Purkinje cell (primary cell): ENCODE data around the gene SLC30A3. TPM values are rescaled to one million over a fixed set of nuclear protein-coding genes. Genes with fewer than 3 reads are reported as not detected.

ENCODE experiments used
- polyA plus RNA-seq: library from polyadenylated mRNA; unstranded; fragments of >200 nt; fragmentation: Nextera tagmentation; gene quantifications from 2 replicates; pipeline ENCODE4 v1.2.1, GENCODE V29; 2014

SLC30A3 gene
- 6.0 TPM in 1 of 2 replicates, not detected in the other for polyA plus RNA-seq

GRCh38 chr2:27262379-27263286 is at the start of gene SLC30A3:
TSS of gene SLC30A3 (minus strand) at chr2:27263047. CDS start at chr2:27262906, 141 bp downstream.

GRCh38 chr2:27308359-27308881 is 45.6 kb upstream of the SLC30A3 start, which contains the start of gene UCN:
TSS of gene UCN (minus strand) at chr2:27308445. CDS start at chr2:27307895, 550 bp downstream.

GRCh38 chr2:27281855-27282559 is 19.2 kb upstream of the SLC30A3 start, which contains the start of gene TRIM54:
TSS of gene TRIM54 (plus strand) at chr2:27282429. CDS start at chr2:27282732, 303 bp downstream.

GRCh38 chr2:27275211-27276150 is 12.6 kb upstream of the SLC30A3 start, which contains the start of gene DNAJC5G:
TSS of gene DNAJC5G (plus strand) at chr2:27275433. CDS start at chr2:27276729, 1,296 bp downstream.

GRCh38 chr2:27217173-27218121 is 45.4 kb downstream of the SLC30A3 start, which contains the start of gene CAD:
TSS of gene CAD (plus strand) at chr2:27217369. CDS start at chr2:27217552, 183 bp downstream.

GRCh38 chr2:27211943-27212625 is 50.8 kb downstream of the SLC30A3 start, which contains the start of the genes ATRAID and SLC5A6:
TSS of gene ATRAID (plus strand) at chr2:27212041. CDS start at chr2:27212369, 328 bp downstream.
TSS of gene SLC5A6 (minus strand) at chr2:27212268. CDS start at chr2:27207650, 4,618 bp downstream.

Other genes with a start within 250 kb of the SLC30A3 start
- gene TMEM214, start 230.1 kb downstream of the SLC30A3 start, polyA plus RNA-seq, result 11.2 and 12.8 TPM in 2 replicates
- gene AGBL5, start 211.4 kb downstream of the SLC30A3 start, polyA plus RNA-seq, result 2.1 and 2.3 TPM in 2 replicates
- 651 and 832 TPM in 2 replicates for gene OST4, start 191.4 kb downstream of the SLC30A3 start, polyA plus RNA-seq
- gene EMILIN1, start 184.4 kb downstream of the SLC30A3 start, polyA plus RNA-seq, result not detected in 2 replicates
- gene KHK, start 176.3 kb downstream of the SLC30A3 start, polyA plus RNA-seq, result 0.28 and 1.3 TPM in 2 replicates
- gene CGREF1, start 143.9 kb downstream of the SLC30A3 start, polyA plus RNA-seq, result 28.9 and 37.0 TPM in 2 replicates
- gene ABHD1, start 139.2 kb downstream of the SLC30A3 start, polyA plus RNA-seq, result not detected in 2 replicates
- gene PREB, start 128.4 kb downstream of the SLC30A3 start, polyA plus RNA-seq, result 13.8 and 25.2 TPM in 2 replicates
- gene PRR30, start 123.6 kb downstream of the SLC30A3 start, polyA plus RNA-seq, result not detected in 2 replicates
- gene TCF23, start 114.0 kb downstream of the SLC30A3 start, polyA plus RNA-seq, result not detected in 2 replicates
- gene ATRAID, start 51.0 kb downstream of the SLC30A3 start, polyA plus RNA-seq, result 123 and 146 TPM in 2 replicates
- 7.2 and 9.7 TPM in 2 replicates for gene SLC5A6, start 50.8 kb downstream of the SLC30A3 start, polyA plus RNA-seq
- gene CAD, start 45.7 kb downstream of the SLC30A3 start, polyA plus RNA-seq, result 4.1 and 4.9 TPM in 2 replicates
- gene DNAJC5G, start 12.4 kb upstream of the SLC30A3 start, polyA plus RNA-seq, result not detected in 2 replicates
- gene TRIM54, start 19.4 kb upstream of the SLC30A3 start, polyA plus RNA-seq, result not detected in 2 replicates
- 0.43 TPM in 1 of 2 replicates, not detected in the other for gene UCN, start 45.4 kb upstream of the SLC30A3 start, polyA plus RNA-seq
- 142 and 167 TPM in 2 replicates for gene MPV17, start 60.0 kb upstream of the SLC30A3 start, polyA plus RNA-seq
- 20.5 and 37.4 TPM in 2 replicates for gene GTF3C2, start 93.7 kb upstream of the SLC30A3 start, polyA plus RNA-seq
- 18.7 and 31.8 TPM in 2 replicates for gene EIF2B4, start 107.3 kb upstream of the SLC30A3 start, polyA plus RNA-seq
- 31.2 and 34.0 TPM in 2 replicates for gene SNX17, start 107.6 kb upstream of the SLC30A3 start, polyA plus RNA-seq
- gene ZNF513, start 117.7 kb upstream of the SLC30A3 start, polyA plus RNA-seq, result 0.47 and 3.0 TPM in 2 replicates
- 16.7 and 18.0 TPM in 2 replicates for gene PPM1G, start 146.5 kb upstream of the SLC30A3 start, polyA plus RNA-seq
- gene NRBP1, start 165.6 kb upstream of the SLC30A3 start, polyA plus RNA-seq, result 22.5 and 31.9 TPM in 2 replicates
- 2.8 and 12.7 TPM in 2 replicates for gene KRTCAP3, start 179.3 kb upstream of the SLC30A3 start, polyA plus RNA-seq
- gene IFT172, start 226.7 kb upstream of the SLC30A3 start, polyA plus RNA-seq, result 22.7 and 29.2 TPM in 2 replicates
- gene FNDC4, start 232.2 kb upstream of the SLC30A3 start, polyA plus RNA-seq, result 4.4 and 5.1 TPM in 2 replicates
- gene GCKR, start 233.8 kb upstream of the SLC30A3 start, polyA plus RNA-seq, result not detected in 2 replicates